Measurements from ENCODE around the gene GATA5.

GRCh38 chr20:62485701-62486089 is 9.9 kb upstream of the GATA5 start:
- TF ChIP-seq ZNF274 (IDR thresholded peaks at IDR 0.05; ENCODE audit: low read depth, low read length) (no peak), YY1 (IDR thresholded peaks at IDR 0.05; ENCODE audit: insufficient read depth, insufficient read length) (no peak)

Measured in NT2/D1 (cell line).